Activated CD8-positive, alpha-beta memory T cell treated with anti-CD3 and anti-CD28 coated beads, Interleukin-2, amount 50 U/mL, for 1 hour (primary cell): Measurements from ENCODE around the gene AEBP1.

Source experiments
- DNase-seq: peaks from one replicate; pipeline ENCODE4 v3.0.0-alpha.2; 2020; ENCODE audit errors: extremely low read depth

AEBP1 gene

GRCh38 chr7:44104860-44105771 is 971 bp downstream of the AEBP1 start:
- DNase-seq: no peak

- DNase-seq: no peak
Observed at GRCh38 chr7:44105832-44106231, 1.7 kb downstream of the AEBP1 start.

- DNase-seq: no peak
Observed at GRCh38 chr7:44106311-44107065, 2.3 kb downstream of the AEBP1 start.

- no peak for DNase-seq
Observed at GRCh38 chr7:44107116-44107960, 3.2 kb downstream of the AEBP1 start.

GRCh38 chr7:44107961-44108767 is 4.0 kb downstream of the AEBP1 start:
- no peak for DNase-seq

- DNase-seq: no peak
Observed at GRCh38 chr7:44108768-44109750, 4.9 kb downstream of the AEBP1 start.

GRCh38 chr7:44109991-44110390 is 5.8 kb downstream of the AEBP1 start:
- DNase-seq: no peak

- DNase-seq: no peak
Observed at GRCh38 chr7:44110719-44111635, 6.8 kb downstream of the AEBP1 start.

GRCh38 chr7:44111761-44112160 is 7.6 kb downstream of the AEBP1 start:
- DNase-seq: no peak

- DNase-seq: no peak
Observed at GRCh38 chr7:44112231-44112996, 8.3 kb downstream of the AEBP1 start.

- no peak for DNase-seq
Observed at GRCh38 chr7:44112997-44113763, 9.0 kb downstream of the AEBP1 start.

- no peak for DNase-seq
Observed at GRCh38 chr7:44113764-44114354, 9.7 kb downstream of the AEBP1 start.

- no peak for DNase-seq
Observed at GRCh38 chr7:44114586-44115310, 10.6 kb downstream of the AEBP1 start.

GRCh38 chr7:44116087-44116788 is 12.1 kb downstream of the AEBP1 start:
- DNase-seq: no peak

- no peak for DNase-seq
Observed at GRCh38 chr7:44116789-44117666, 12.9 kb downstream of the AEBP1 start.
